Measurements from ENCODE around the gene GNB1L.

- no peak for TF ChIP-seq POLR2A (IDR thresholded peaks at IDR 0.05; ENCODE audit: low read depth)
- no peak for TF ChIP-seq POLR2AphosphoS5 (IDR thresholded peaks at IDR 0.05)
These were observed 53.2 kb downstream of the GNB1L start for GRCh38 chr22:19801340-19802000.

Data from esophagus muscularis mucosa (tissue), 2 donors.